Neural cell (in vitro differentiated cells): ENCODE data around the gene RING1. TPM values are rescaled to one million over a fixed set of nuclear protein-coding genes. Genes with fewer than 3 reads are reported as not detected.

ENCODE experiments used
- H2AFZ ChIP-seq: fragments of 200-600, 300-800 bp; sonication (generic), shearing (Covaris generic); 2 replicates; pipeline ENCODE4 v1.6.0; 2014; ENCODE audit warnings: low read depth, mild to moderate bottlenecking, antibody characterized with exemption, low read length, moderate library complexity
- H3F3A ChIP-seq: fragments of 200-600 bp; shearing (Covaris generic); 2 replicates; pipeline ENCODE4 v1.6.1; 2016; ENCODE audit warnings: mild to moderate bottlenecking, moderate library complexity, mixed read lengths, antibody characterized with exemption, low read length; ENCODE audit not compliant: insufficient read depth, poor library complexity, severe bottlenecking
- H3K27ac ChIP-seq: fragments of 200-600, 300-800 bp; sonication (generic), shearing (Covaris generic); 2 replicates; pipeline ENCODE4 v1.5.1; 2014; ENCODE audit warnings: mild to moderate bottlenecking, low read length, moderate library complexity
- H3K27me3 ChIP-seq: fragments of 300-800, 200-600 bp; sonication (generic), shearing (Covaris generic); 2 replicates; pipeline ENCODE4 v1.6.0; 2014; ENCODE audit warnings: mild to moderate bottlenecking, low read depth, low read length, moderate library complexity; ENCODE audit not compliant: insufficient read depth
- H3K36me3 ChIP-seq: fragments of 300-800, 200-600 bp; sonication (generic), shearing (Covaris generic); 2 replicates; pipeline ENCODE4 v1.5.1; 2014; ENCODE audit warnings: mild to moderate bottlenecking, antibody characterized with exemption, low read length, moderate library complexity; ENCODE audit not compliant: insufficient read depth
- H3K4me2 ChIP-seq: fragments of 300-800, 200-600 bp; sonication (generic), shearing (Covaris generic); 2 replicates; pipeline ENCODE4 v1.6.0; 2014; ENCODE audit warnings: mild to moderate bottlenecking, low read length
- H3K4me3 ChIP-seq: fragments of 300-800, 200-600 bp; sonication (generic), shearing (Covaris generic); 2 replicates; pipeline ENCODE4 v1.5.1; 2014; ENCODE audit warnings: mild to moderate bottlenecking, low read length, moderate library complexity
- H3K79me2 ChIP-seq: fragments of 200-600 bp; shearing (Covaris generic); replicated peaks from 2 replicates; pipeline ENCODE4 v1.6.0; 2014; ENCODE audit warnings: mild to moderate bottlenecking, low read length, moderate library complexity; ENCODE audit not compliant: insufficient read depth
- H3K9ac ChIP-seq: fragments of 300-800, 200-600 bp; sonication (generic), shearing (Covaris generic); 2 replicates; pipeline ENCODE4 v1.6.1; 2016; ENCODE audit warnings: mild to moderate bottlenecking, low read length, mixed read lengths
- H3K9me2 ChIP-seq: fragments of 200-600 bp; shearing (Covaris generic); 2 replicates; pipeline ENCODE4 v1.6.1; 2016; ENCODE audit warnings: mild to moderate bottlenecking, low read length, mixed read lengths; ENCODE audit not compliant: insufficient read depth
- H3K9me3 ChIP-seq: fragments of 200-600, 300-800 bp; sonication (generic), shearing (Covaris generic); 2 replicates; pipeline ENCODE4 v1.6.1; 2016; ENCODE audit warnings: mild to moderate bottlenecking, mixed run types, low read length, moderate library complexity, mixed read lengths
- H4K20me1 ChIP-seq: fragments of 200-600 bp; shearing (Covaris generic); 2 replicates; pipeline ENCODE4 v1.6.1; 2016; ENCODE audit warnings: mild to moderate bottlenecking, mixed run types; ENCODE audit not compliant: insufficient read depth
- CTCF ChIP-seq: fragments of 450-650 bp; IDR thresholded peaks from 2 replicates; pipeline ENCODE4 v1.5.1; 2014; ENCODE audit warnings: antibody characterized with exemption, mild to moderate bottlenecking, moderate library complexity; ENCODE audit not compliant: poor library complexity, severe bottlenecking
- EP300 ChIP-seq: fragments of 450-650 bp; conservative IDR thresholded peaks from 2 replicates; pipeline ENCODE4 v1.6.1; 2014; ENCODE audit warnings: antibody characterized with exemption, mild to moderate bottlenecking, moderate library complexity; ENCODE audit not compliant: poor library complexity, severe bottlenecking
- EZH2 ChIP-seq: fragments of 200-600, 300-800 bp; shearing (Covaris generic), sonication (generic); IDR thresholded peaks from 2 replicates; pipeline ENCODE4 v1.6.1; 2014; ENCODE audit warnings: antibody characterized with exemption, low read length, borderline replicate concordance, mild to moderate bottlenecking; ENCODE audit not compliant: insufficient read depth, poor library complexity, severe bottlenecking
- MXI1 ChIP-seq: fragments of 450-650 bp; conservative IDR thresholded peaks from 2 replicates; pipeline ENCODE4 v1.6.1; 2014; ENCODE audit warnings: antibody characterized with exemption, mild to moderate bottlenecking; ENCODE audit not compliant: poor library complexity, severe bottlenecking
- POLR2AphosphoS5 ChIP-seq: IDR thresholded peaks from 2 replicates; pipeline ENCODE4 v1.6.1; 2012
- RAD21 ChIP-seq: fragments of 450-650 bp; conservative IDR thresholded peaks from 2 replicates; pipeline ENCODE4 v1.6.1; 2014; ENCODE audit warnings: antibody characterized with exemption, mild to moderate bottlenecking, moderate library complexity
- REST ChIP-seq: IDR thresholded peaks from 2 replicates; pipeline ENCODE4 v1.6.1; 2012; ENCODE audit warnings: borderline replicate concordance
- SMC3 ChIP-seq: fragments of 450-650 bp; conservative IDR thresholded peaks from 2 replicates; pipeline ENCODE4 v1.6.1; 2014; ENCODE audit warnings: antibody characterized with exemption, mild to moderate bottlenecking, moderate library complexity; ENCODE audit not compliant: poor library complexity
- TAF1 ChIP-seq: IDR thresholded peaks from 2 replicates; pipeline ENCODE4 v1.6.1; 2012; ENCODE audit warnings: low read depth
- polyA plus RNA-seq: library from polyadenylated mRNA; depleted of rRNA; stranded (reverse); fragments of >200 nt; gene quantifications from 2 replicates; pipeline ENCODE4 v1.2.3, GENCODE V29; 2014

Gene RING1
- polyA plus RNA-seq, 1 donor from 2014 or later = 107 TPM

GRCh38 chr6:33248932-33249731, 40.8 kb downstream of the RING1 start:
- H3F3A ChIP-seq = peaks cover 5% of the 10 kb centered on the region
- peak overlapping the region; percentile 76 for H3K27ac ChIP-seq
- H3K27me3 ChIP-seq = no peaks in the 10 kb centered on the region
- peak overlapping the region; percentile 98 for H3K4me2 ChIP-seq
- no peaks in the 10 kb centered on the region for H3K36me3 ChIP-seq
- peak overlapping the region; percentile 91 for H2AFZ ChIP-seq
- H3K4me3 ChIP-seq = peak overlapping the region; percentile 72
- TF ChIP-seq POLR2AphosphoS5 (peak; percentile 60), CTCF (peak; percentile 54), TAF1 (no peak), RAD21 (peak; percentile 45), SMC3 (peak; percentile 44), REST (peak; percentile 68), EZH2 (no peak), MXI1 (peak; percentile 33), EP300 (no peak)
- H3K9me3 ChIP-seq = no peaks in the 10 kb centered on the region
- no peaks in the 10 kb centered on the region for H3K9me2 ChIP-seq
- peak overlapping the region; percentile 73 for H3K9ac ChIP-seq
- no peaks in the 10 kb centered on the region for H4K20me1 ChIP-seq
- no peaks in the 10 kb centered on the region for H3K79me2 ChIP-seq

- TF ChIP-seq TAF1 = peak; percentile 10
- no peak for TF ChIP-seq CTCF
- peak overlapping the region; percentile 76 for H3K27ac ChIP-seq
Observed at GRCh38 chr6:33249732-33250630, 41.7 kb downstream of the RING1 start.

More at GRCh38 chr6:33249732-33250630, 41.7 kb downstream of the RING1 start:
- Histone ChIP-seq H4K20me1 (no peaks in the 10 kb centered on the region), H3K9ac (peak overlapping the region; percentile 73), H3K4me2 (peak overlapping the region; percentile 49), H3K36me3 (no peaks in the 10 kb centered on the region), H3K27me3 (no peaks in the 10 kb centered on the region), H3K79me2 (no peaks in the 10 kb centered on the region), H3F3A (peaks cover 5% of the 10 kb centered on the region), H3K9me3 (no peaks in the 10 kb centered on the region), H2AFZ (peak overlapping the region; percentile 76), H3K9me2 (no peaks in the 10 kb centered on the region), H3K4me3 (peak overlapping the region; percentile 72)
